Cardiac fibroblast (primary cell): ENCODE measurements around the gene CCDC112.
"Not testable (repeated sequence)": the region's sequence is repeated elsewhere in the genome, so short reads cannot be mapped to it uniquely, and the experiment has no call there.

ENCODE experiments used
- DNase-seq, 2 donors: peaks; one replicate each; pipeline versions ENCODE4 v3.0.0 to v3.0.0-alpha.2; 2010; ENCODE audit warnings: low read depth in 2 of 2
- H3K4me3 ChIP-seq, 2 donors: replicated peaks in 1 of 2; 1 replicate in 1 of 2; 2 replicates in 1 of 2; pipeline ENCODE4 v1.5.1; 2011; ENCODE audit warnings: low read depth in 2 of 2, low read length in 2 of 2, mild to moderate bottlenecking in 2 of 2, moderate library complexity in 1 of 2
- TF ChIP-seq, protein P1 (sequence below): IDR thresholded peaks from one replicate; pipeline ENCODE4 v1.5.1; 2011; ENCODE audit warnings: low read depth, mild to moderate bottlenecking, low read length, inconsistent platforms

The CCDC112 gene

DNA sequence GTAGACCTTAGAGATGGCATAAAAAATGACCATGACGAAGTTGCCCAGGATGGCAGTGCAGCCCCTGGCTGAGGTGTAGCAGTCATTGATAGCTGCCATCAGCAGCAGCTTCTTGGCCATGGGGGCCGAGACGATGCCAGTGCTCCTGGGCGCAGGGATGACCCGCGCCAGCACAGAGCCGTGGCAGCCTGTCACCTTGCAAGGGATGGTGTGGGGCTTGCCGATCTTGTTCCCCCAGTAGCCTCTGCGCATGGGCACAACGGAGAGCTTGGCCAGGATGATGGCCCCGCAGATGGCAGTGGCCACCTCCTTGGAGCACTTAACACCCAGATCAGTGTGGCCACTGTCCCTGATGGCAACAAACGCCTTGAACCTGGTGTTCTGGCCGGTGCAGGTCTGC, 31.7 kb downstream of the CCDC112 start:
- DNase-seq = no peak

DNA sequence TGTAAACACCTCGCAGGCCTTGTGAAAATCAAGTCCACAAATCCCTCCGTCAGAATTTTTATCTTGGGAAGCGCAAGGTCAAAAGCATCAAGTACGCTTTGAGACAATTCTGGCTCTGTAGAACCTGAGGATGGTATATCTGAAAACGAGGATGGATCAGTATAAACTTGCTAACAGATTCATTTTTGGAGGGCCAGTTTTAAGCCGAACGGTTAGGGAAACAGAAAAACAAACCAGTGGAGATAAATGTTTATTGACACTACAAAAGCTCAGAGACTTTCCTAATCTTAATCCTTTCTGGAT, 33.4 kb downstream of the CCDC112 start:
- peak overlapping the region; percentile 81 to 83 for H3K4me3 ChIP-seq
- DNase-seq = no peak
- TF ChIP-seq, protein P1, sequence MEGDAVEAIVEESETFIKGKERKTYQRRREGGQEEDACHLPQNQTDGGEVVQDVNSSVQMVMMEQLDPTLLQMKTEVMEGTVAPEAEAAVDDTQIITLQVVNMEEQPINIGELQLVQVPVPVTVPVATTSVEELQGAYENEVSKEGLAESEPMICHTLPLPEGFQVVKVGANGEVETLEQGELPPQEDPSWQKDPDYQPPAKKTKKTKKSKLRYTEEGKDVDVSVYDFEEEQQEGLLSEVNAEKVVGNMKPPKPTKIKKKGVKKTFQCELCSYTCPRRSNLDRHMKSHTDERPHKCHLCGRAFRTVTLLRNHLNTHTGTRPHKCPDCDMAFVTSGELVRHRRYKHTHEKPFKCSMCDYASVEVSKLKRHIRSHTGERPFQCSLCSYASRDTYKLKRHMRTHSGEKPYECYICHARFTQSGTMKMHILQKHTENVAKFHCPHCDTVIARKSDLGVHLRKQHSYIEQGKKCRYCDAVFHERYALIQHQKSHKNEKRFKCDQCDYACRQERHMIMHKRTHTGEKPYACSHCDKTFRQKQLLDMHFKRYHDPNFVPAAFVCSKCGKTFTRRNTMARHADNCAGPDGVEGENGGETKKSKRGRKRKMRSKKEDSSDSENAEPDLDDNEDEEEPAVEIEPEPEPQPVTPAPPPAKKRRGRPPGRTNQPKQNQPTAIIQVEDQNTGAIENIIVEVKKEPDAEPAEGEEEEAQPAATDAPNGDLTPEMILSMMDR = no peak

More for the DNA sequence above, 31.7 kb downstream of the CCDC112 start:
- H3K4me3 ChIP-seq = no peak overlapping the region
- TF ChIP-seq, protein P1 = no peak

DNA sequence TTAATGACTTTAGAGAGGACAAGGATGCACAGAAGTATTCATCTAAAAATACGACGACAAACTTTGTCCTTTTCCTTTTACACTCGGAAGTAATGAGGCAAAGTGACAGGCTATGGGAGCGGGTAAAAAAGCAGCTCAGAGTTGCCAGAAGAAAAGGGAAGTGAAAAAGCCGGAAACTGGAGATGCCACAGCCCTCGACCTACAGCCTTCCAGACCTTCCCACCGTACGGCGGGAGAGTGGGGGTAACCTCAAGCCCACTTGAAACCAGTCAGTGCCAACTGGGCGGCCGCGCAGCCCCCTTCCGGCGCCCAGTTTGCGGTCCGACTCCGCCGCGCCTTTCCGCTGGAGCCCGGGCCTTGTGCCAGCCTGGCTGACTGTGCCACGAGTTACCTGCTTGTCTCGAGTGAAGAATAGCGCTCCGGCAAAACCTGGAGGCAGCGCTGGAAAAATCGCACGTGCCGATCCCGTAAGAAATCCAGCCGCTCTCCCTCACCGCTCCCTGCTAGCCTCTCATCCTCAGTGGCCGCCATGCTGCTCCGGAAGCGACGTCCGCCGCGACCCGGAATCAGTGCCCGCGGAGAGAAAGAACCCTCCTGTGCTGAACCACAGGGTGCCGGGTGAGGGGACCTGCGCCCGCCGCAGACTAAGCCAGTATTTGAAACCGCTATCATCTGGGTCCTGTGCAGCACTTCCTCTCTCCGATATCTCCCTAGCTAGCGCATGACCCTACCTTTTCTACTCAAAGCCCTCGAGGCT, 34.0 kb downstream of the CCDC112 start, which contains the start of gene PGGT1B:
Gene PGGT1B (minus strand): TSS at position 557 of the 757 bp plus-strand sequence. CDS start 26 bp downstream, at position 531.
- TF ChIP-seq, protein P1 = no peak
- H3K4me3 ChIP-seq = peak within 1 kb of the TSS; percentile 81 to 83
- peak; percentile 70 to 73 for DNase-seq

DNA sequence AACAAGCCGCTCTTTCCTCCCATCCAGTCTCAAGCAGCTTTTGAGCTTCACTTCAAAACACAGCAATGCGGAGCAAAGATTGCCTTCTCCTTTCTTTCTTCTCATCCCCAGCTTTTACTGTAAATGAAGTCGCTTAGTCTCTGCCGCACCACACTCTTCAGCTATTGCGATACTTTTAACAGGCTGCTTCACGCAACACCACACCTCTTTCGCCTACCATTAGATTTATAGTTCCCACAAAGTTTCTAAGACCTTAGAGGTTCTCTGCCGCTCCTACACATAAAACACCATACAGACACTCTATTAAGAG, 34.5 kb downstream of the CCDC112 start:
- peak overlapping the region; percentile 81 to 83 for H3K4me3 ChIP-seq
- TF ChIP-seq, protein P1 = no peak
- DNase-seq = peak; percentile 26 to 32

DNA sequence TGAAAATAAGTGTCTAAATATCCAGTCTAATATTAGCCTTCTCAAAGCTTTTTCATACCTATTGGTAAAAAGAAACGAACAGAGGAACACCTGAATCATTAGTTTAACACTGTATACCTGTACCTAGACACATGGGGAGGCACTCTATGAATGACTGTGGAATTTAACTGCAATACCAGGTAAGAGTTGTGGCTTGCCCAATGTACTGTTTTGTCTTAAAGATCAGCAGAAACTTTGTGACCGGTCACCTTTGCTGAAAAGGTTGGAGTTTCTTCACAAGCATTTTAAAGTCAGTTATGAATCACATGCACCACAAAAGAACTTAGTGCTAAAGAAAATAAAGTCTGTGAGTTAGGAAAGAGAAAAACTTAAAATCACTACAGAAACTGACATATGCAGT, 36.2 kb downstream of the CCDC112 start:
- TF ChIP-seq, protein P1 = no peak
- no peak for DNase-seq
- H3K4me3 ChIP-seq = no peak overlapping the region

DNA sequence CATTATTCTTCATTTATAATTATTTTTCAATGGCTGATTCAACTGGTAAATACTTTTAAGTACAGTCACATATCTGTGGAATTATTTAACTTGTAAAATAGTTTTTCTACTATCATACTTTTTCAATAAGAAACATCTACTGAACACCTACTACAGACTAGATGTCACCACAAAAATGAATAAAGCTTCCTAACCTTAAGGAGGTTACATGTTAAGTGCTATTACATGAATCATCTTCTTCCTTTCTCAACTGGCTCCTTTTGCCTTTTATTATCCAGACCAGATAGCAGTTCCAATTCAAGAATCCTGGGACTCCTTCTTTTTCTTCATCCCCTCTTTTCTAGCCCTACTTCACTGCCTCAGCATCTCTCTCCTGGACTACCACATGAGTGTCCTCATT, 38.5 kb downstream of the CCDC112 start:
- TF ChIP-seq, protein P1 = no peak
- DNase-seq = peak in 1 of 2 donors; percentile 33
- H3K4me3 ChIP-seq = no peak overlapping the region

DNA sequence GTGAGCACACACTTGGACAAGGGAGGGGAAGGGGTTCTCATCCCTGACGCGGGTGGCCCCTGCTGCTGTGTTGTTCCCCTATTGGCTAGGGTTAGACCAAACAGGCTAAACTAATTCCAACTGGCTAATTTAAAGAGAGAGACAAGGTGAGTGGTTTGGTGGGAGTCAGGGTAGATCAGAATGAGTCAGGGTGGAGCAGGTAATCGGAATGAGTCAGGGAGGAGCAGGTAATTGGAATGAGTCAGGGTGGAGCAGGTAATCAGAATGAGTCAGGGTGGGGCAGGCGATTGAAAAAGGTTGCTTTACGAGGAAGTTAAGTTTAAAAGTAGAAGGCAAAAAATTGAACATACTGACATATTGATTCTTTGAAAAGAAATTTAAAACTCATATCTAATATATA, 47.1 kb downstream of the CCDC112 start:
- not testable (repeated sequence) for DNase-seq, H3K4me3 ChIP-seq
